CD4-positive, alpha-beta T cell treated with Interleukin-15 for 4 hours (primary cell): ENCODE results near the gene GLIS1.

ENCODE experiments used
- DNase-seq: peaks from one replicate; pipeline ENCODE4 v3.0.0-alpha.2; 2020; ENCODE audit warnings: low spot score

Gene GLIS1

GRCh38 chr1:53580739-53581475 is 158.1 kb downstream of the GLIS1 start:
- no peak for DNase-seq

DNA sequence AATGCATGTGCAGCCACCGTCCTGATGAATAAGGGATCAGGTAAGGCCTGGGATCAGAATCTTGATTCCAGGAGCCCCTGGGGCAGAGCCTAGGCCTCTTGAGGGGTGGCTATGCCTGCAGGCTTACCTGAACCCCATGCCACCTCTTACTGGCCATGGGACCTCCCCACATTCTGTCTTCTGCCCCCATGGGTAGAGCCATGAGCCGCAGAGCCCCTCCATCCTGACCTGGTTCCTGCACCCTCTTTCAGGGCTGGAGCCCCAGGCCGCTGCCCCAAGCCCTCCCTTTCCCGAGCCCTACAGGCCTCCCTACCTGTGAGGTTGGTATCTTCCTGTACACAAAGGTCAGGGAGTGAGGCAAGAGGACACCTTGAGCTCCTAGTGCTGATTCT is 159.0 kb downstream of the GLIS1 start:
- no peak for DNase-seq

GRCh38 chr1:53579221-53580008 is 159.5 kb downstream of the GLIS1 start:
- no peak for DNase-seq

- DNase-seq = no peak
Measured at GRCh38 chr1:53578358-53578757, 160.6 kb downstream of the GLIS1 start.

DNA sequence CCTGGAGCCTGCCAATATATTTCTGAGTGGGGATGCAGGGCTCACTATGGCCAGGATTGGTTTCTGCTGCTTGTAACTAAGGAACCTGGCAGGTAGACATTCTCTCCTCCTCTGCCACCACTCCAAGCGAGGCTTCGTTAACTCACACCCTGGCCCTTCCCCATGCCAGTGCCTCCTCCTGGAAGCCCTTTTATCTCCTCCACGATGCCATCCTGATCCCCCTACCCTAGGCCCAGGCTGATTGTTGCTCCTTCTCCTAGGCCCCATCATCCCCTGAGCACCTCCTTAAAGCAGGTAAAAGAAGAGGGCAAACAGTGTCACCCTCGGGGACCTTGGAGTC is 161.2 kb downstream of the GLIS1 start:
- no peak for DNase-seq

GRCh38 chr1:53576866-53577760 is 161.9 kb downstream of the GLIS1 start:
- no peak for DNase-seq

DNA sequence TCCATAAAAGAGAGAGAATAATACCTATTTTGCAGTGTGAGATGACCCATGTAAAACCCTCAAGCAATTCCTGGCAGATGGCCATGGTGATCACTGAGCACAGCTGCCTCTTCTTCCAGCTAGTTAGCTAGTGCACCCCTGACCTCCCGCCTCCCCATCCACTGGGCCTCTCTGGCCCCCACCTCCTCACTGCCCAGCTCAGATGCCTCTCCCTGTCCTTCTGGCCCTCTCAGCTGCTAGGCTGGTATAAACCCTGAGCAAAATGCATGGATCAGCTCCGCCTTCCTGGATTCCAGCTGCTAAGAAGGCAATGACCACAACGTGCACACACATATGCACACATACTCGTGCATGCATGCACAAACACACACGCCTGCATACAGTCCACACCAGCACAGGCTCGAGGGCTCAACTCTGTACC is 162.6 kb downstream of the GLIS1 start:
- DNase-seq = no peak

DNA sequence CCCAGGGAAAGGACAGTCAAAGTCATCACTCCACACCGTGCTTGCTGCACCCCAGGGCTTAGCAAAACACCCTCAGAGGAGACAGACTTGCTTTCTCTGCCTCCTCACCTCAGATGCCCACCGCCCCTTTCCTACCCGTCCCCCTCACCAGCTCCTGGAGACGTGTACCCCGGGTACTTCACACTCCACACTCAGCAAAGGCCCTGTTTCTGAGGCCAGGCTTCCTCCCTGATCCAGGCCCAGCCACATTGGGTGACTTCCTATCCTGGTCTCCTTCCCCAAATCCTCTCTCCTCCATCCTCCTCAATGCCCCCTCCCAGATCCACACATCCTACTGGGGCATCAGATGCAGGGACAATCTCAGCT is 163.0 kb downstream of the GLIS1 start:
- DNase-seq = no peak

DNA sequence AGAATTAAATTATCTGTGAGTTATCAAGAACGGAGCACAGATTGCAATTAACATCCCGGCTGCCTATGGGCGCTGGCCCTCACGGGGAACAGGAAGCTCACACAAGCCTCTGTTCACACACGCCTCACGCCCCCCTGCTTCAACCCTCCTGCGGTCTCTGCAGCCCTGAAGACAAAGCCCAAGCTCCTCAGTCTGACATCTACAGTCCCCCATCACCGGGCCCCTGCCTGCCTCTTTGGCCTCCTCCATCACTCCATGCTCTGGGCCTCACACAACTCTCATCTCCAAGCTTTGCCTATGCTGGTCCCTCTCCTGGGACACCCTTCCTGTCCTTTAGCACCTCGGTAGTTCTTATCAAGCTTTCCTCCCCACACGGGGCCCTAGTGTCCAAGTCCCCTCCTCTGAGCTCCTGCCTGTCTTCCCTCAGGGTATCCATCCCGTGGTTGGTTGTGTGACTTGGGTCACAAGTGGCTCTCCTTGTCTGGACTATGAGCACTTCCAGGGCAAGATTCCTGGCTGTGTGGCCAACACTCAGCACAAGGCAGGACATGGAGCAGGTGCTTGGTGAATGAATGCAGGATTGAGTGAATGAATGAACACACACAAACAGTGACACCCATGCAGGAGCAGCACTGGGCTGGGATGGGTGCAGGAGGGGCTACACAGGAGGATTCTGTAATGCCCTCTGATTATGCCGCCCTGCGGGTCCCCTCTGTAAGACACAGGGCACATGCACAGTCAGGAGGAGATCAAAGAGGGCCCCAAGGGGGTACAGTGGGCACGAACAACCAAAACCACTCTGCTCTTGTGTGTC is 163.6 kb downstream of the GLIS1 start:
- no peak for DNase-seq

GRCh38 chr1:53574621-53575020 is 164.3 kb downstream of the GLIS1 start:
- DNase-seq = no peak

DNA sequence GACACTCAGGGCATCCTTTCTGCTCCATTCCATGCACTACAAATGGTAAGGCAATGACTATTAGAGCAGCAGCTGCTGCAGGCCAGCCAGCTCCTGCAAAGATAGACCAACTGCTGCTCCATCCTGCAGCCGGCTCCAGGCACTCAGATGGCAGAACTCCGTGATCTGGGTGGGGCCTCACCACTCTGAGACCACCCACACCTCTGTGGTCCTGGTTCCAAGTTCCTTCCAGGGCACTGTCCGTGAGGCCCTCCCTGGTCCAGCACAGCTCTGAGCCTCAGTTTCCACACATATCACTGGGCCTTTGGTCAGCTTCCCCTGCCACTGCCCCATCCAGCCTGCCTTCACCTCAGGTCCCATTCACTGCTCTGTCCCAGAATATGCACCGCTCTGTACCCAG is 165.0 kb downstream of the GLIS1 start:
- DNase-seq = no peak

GRCh38 chr1:53573522-53573921 is 165.4 kb downstream of the GLIS1 start:
- no peak for DNase-seq

DNA sequence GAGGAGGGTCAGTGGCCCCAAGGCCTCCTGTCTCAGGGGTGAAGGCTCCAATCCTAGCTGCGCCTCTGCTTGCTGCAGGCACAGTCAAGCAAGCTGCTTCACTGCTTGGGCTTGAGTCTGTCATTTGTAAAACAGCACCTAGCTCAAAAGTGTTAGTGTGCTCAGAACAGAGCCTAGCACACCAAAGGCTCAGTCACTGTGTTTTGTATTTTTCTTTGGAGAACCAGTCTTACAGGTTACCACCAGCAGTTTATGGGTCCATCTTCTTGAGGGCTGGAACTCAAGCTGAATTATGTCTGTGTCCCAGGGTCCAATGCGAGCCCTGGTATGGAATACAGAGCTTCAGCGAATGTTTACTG is 166.2 kb downstream of the GLIS1 start:
- no peak for DNase-seq

GRCh38 chr1:53572065-53572814 is 166.7 kb downstream of the GLIS1 start:
- no peak for DNase-seq

DNA sequence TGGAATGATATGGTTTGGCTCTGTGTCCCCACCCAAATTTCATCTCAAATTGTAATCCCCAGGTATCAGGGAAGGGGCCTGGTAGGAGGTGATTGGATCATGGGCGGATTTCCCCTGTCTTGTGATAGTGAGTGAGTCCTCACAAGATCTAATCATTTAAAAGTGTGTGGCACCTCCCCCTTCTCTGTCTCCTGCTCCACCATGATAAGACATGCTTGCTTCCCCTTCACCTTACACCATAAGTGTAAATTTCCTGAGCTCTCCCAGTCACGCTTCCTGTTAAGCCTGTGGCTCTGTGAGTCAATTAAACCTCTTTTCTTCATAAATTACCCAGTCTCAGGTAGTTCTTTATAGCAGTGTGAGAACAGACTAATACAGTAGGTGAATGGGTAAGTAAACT is 170.4 kb downstream of the GLIS1 start:
- no peak for DNase-seq

DNA sequence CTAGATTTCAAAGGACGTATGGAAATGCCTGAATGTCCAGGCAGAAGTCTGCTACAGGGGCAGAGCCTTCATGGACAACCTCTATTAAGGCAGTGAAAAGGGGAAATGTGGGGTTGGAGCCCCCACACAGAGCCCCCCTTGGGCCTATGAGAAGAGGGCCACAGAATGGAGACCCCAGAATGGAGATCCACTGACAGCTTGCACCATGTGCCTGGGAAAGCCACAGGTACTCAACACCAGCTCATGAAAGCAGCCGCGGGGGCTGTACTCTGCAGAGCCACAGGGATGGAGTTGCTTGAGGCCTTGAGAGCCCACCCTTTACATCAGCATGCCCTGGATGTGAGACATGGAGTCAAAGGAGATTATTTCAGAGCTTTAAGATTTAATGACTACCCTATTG is 171.1 kb downstream of the GLIS1 start:
- no peak for DNase-seq

- no peak for DNase-seq
Measured at GRCh38 chr1:53567450-53567849, 171.5 kb downstream of the GLIS1 start.

GRCh38 chr1:53563611-53564010 is 175.4 kb downstream of the GLIS1 start:
- no peak for DNase-seq

DNA sequence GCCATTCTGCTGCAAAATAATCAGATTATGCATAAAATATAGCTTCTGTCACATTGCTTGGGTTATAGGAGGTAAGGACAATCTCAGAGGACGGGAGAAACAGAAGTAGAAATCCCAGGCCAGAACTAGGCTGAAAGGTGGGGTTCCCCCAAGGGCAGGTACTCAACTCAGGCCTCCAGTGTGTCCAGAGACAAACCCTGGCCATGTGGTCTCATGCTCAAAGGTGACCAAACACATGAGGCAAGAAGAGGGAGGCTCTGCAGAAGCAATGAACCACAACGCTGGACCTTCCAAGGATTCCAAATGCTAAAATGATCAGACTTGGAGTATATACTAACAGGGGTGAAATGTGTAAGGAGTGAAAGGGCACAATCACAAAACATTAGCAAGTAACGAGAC is 176.0 kb downstream of the GLIS1 start:
- no peak for DNase-seq

GRCh38 chr1:53562291-53562980 is 176.5 kb downstream of the GLIS1 start:
- DNase-seq = peak; percentile 7
